ENCODE results near the gene SCML1.
A peak's percentile ranks its signal among the peaks of the same experiment; 100 is the strongest.
"Not testable (repeated sequence)": the region's sequence is repeated elsewhere in the genome, so short reads cannot be mapped to it uniquely, and the experiment has no call there.

Gene SCML1

GRCh38 chrX:17767734-17768133, 30.4 kb downstream of the SCML1 start:
- H3K27ac ChIP-seq (ENCODE audit: low read depth, low read length): no peak overlapping the region
- no peaks in the 10 kb centered on the region for H3K36me3 ChIP-seq (ENCODE audit: control insufficient read depth, insufficient read depth, low read length)
- H3K4me3 ChIP-seq (ENCODE audit: low read depth, low read length): no peak overlapping the region
- no peaks in the 10 kb centered on the region for H3K4me1 ChIP-seq (ENCODE audit: control insufficient read depth, insufficient read depth, low read length)
- no peak overlapping the region for H3K9ac ChIP-seq (ENCODE audit: low read depth, low read length)
- H3K27me3 ChIP-seq (ENCODE audit: control insufficient read depth, insufficient read depth, low read length): peaks cover 32% of the 10 kb centered on the region
- no peaks in the 10 kb centered on the region for H3K9me3 ChIP-seq (ENCODE audit: control insufficient read depth, insufficient read depth, low read length)

DNA sequence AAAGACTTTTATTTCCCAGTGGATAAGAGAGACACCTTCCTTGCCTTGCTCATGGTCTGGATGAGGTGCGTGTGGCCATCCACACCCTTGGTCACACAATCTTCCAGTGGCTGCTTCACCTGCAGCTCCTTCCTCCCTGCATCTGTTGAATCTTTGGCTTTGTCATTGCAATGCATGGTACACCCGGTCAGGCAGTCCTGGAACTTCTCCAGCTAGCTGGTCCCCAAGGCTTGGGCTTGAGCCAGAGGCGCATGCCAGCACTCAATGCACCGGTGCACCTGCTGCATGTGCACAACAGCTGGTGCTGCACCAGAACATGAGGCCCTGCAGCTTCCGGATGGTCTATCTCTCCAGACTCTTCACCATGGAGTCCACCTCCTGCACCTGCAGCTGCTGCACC, 31.7 kb downstream of the SCML1 start:
- no peak overlapping the region for H3K27ac ChIP-seq (ENCODE audit: low read depth, low read length)
- H3K27me3 ChIP-seq (ENCODE audit: control insufficient read depth, insufficient read depth, low read length): peaks cover 45% of the 10 kb centered on the region
- no peak overlapping the region for H3K9ac ChIP-seq (ENCODE audit: low read depth, low read length)
- H3K9me3 ChIP-seq (ENCODE audit: control insufficient read depth, insufficient read depth, low read length): no peaks in the 10 kb centered on the region
- H3K4me3 ChIP-seq (ENCODE audit: low read depth, low read length): no peak overlapping the region
- H3K36me3 ChIP-seq (ENCODE audit: control insufficient read depth, insufficient read depth, low read length): no peaks in the 10 kb centered on the region
- no peaks in the 10 kb centered on the region for H3K4me1 ChIP-seq (ENCODE audit: control insufficient read depth, insufficient read depth, low read length)

DNA sequence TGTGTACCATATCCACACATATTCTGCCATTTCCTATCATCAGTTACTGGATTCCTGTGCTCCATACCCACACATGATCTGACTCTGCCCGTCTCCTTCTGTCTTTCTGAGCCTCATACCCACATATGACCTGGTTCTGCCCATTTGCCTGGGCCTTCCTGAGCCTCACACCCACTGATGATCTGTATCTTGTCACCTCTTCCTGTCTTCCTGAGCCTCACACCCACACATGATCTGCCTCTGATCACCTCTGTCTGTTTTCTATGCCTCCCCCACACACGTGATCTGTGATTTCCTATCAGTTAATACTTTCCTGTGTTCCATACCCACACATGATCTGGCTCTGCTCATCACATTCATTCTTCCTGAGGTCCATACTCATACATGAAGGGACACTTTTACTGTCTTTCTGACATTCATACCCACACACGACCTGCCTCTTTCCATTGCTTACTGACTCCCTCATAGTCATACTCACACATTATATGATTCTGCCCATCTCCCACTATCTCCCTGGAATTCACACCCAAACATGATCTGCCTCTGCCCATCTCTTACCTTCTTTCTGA, 32.5 kb downstream of the SCML1 start:
- Histone ChIP-seq H3K4me1 (ENCODE audit: control insufficient read depth, insufficient read depth, low read length) (no peaks in the 10 kb centered on the region), H3K36me3 (ENCODE audit: control insufficient read depth, insufficient read depth, low read length) (no peaks in the 10 kb centered on the region), H3K9ac (ENCODE audit: low read depth, low read length) (no peak overlapping the region), H3K4me3 (ENCODE audit: low read depth, low read length) (no peak overlapping the region), H3K9me3 (ENCODE audit: control insufficient read depth, insufficient read depth, low read length) (no peaks in the 10 kb centered on the region), H3K27me3 (ENCODE audit: control insufficient read depth, insufficient read depth, low read length) (peaks cover 51% of the 10 kb centered on the region), H3K27ac (ENCODE audit: low read depth, low read length) (no peak overlapping the region)

DNA sequence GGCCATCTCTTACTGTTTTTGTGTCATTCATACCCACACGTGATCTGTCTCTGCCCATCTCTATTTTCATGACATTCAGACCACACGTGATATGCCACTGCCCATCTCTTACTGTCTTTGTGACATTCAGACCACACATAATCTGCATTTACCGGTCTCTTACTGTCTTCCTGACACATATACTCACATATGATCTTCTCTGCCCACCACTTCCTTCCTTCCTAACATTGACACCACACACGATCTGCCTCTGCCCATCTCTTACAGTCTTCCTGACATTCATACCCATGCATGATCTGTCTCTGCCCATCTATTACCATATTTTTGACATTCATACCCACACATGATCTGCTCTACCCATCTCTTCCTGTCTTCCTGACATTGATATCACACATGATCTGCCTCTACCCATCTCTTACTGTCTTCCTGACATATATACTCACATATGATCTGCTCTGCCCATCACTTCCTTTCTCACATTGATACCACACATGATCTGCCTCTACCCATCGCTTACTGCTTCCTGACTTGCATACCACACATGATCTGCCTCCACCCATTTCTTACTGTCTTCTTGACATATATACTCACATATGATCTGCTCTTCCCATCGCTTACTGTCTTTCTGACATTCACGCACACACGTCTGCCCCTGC, 36.1 kb downstream of the SCML1 start:
- Histone ChIP-seq H3K27me3 (ENCODE audit: control insufficient read depth, insufficient read depth, low read length) (peaks cover 51% of the 10 kb centered on the region), H3K4me1 (ENCODE audit: control insufficient read depth, insufficient read depth, low read length) (no peaks in the 10 kb centered on the region), H3K36me3 (ENCODE audit: control insufficient read depth, insufficient read depth, low read length) (no peaks in the 10 kb centered on the region), H3K4me3 (ENCODE audit: low read depth, low read length) (no peak overlapping the region), H3K9ac (ENCODE audit: low read depth, low read length) (no peak overlapping the region), H3K9me3 (ENCODE audit: control insufficient read depth, insufficient read depth, low read length) (no peaks in the 10 kb centered on the region), H3K27ac (ENCODE audit: low read depth, low read length) (no peak overlapping the region)

DNA sequence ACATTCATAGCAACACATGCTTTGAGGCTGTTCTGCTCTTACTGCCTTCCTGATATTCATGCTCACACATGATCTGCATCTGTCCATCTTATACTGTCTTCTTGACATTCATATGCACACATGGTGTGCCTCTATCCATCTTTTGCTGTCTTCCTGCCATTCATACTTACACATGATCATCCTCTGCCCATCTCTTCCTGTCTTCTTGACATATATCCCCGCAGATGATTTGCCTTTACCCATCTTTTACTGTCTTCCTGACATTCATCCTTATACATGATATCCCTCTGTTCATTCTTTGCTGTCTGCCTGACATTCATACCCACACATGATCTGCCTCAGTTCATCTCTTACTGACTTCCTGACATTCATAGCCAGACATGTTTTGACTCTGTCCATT, 36.8 kb downstream of the SCML1 start:
- H3K27me3 ChIP-seq (ENCODE audit: control insufficient read depth, insufficient read depth, low read length): peaks cover 50% of the 10 kb centered on the region
- no peak overlapping the region for H3K4me3 ChIP-seq (ENCODE audit: low read depth, low read length)
- H3K9ac ChIP-seq (ENCODE audit: low read depth, low read length): no peak overlapping the region
- no peaks in the 10 kb centered on the region for H3K4me1 ChIP-seq (ENCODE audit: control insufficient read depth, insufficient read depth, low read length)
- H3K9me3 ChIP-seq (ENCODE audit: control insufficient read depth, insufficient read depth, low read length): no peaks in the 10 kb centered on the region
- no peaks in the 10 kb centered on the region for H3K36me3 ChIP-seq (ENCODE audit: control insufficient read depth, insufficient read depth, low read length)
- H3K27ac ChIP-seq (ENCODE audit: low read depth, low read length): no peak overlapping the region

GRCh38 chrX:17778997-17779396, 41.7 kb downstream of the SCML1 start:
- H3K27me3 ChIP-seq (ENCODE audit: control insufficient read depth, insufficient read depth, low read length): peaks cover 6% of the 10 kb centered on the region; the same call in 1 of the 2 replicates
- no peaks in the 10 kb centered on the region for H3K4me1 ChIP-seq (ENCODE audit: control insufficient read depth, insufficient read depth, low read length)
- no peaks in the 10 kb centered on the region for H3K9me3 ChIP-seq (ENCODE audit: control insufficient read depth, insufficient read depth, low read length)
- no peak overlapping the region for H3K27ac ChIP-seq (ENCODE audit: low read depth, low read length)
- H3K36me3 ChIP-seq (ENCODE audit: control insufficient read depth, insufficient read depth, low read length): no peaks in the 10 kb centered on the region
- H3K9ac ChIP-seq (ENCODE audit: low read depth, low read length): no peak overlapping the region
- no peak overlapping the region for H3K4me3 ChIP-seq (ENCODE audit: low read depth, low read length)

DNA sequence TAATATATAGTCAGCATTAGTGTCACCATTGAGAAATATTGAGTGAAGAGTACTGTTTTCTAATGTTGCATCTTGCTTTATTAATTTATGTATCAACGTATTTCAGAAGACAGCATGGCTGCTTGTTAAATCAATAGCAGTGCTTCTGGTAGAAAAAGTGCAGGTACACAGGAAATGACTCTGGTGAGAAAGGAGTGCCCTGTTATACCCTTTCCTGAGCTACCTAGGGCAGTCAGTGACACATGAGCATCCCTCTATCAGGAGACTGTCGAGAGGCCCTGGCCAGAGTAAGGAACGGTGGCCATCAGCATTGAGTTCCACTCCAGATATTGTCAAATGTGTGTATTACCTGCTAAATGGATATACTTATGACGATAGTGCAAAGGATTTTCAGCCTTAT, 42.1 kb downstream of the SCML1 start:
- H3K36me3 ChIP-seq (ENCODE audit: control insufficient read depth, insufficient read depth, low read length): no peaks in the 10 kb centered on the region
- H3K4me1 ChIP-seq (ENCODE audit: control insufficient read depth, insufficient read depth, low read length): no peaks in the 10 kb centered on the region

DNA sequence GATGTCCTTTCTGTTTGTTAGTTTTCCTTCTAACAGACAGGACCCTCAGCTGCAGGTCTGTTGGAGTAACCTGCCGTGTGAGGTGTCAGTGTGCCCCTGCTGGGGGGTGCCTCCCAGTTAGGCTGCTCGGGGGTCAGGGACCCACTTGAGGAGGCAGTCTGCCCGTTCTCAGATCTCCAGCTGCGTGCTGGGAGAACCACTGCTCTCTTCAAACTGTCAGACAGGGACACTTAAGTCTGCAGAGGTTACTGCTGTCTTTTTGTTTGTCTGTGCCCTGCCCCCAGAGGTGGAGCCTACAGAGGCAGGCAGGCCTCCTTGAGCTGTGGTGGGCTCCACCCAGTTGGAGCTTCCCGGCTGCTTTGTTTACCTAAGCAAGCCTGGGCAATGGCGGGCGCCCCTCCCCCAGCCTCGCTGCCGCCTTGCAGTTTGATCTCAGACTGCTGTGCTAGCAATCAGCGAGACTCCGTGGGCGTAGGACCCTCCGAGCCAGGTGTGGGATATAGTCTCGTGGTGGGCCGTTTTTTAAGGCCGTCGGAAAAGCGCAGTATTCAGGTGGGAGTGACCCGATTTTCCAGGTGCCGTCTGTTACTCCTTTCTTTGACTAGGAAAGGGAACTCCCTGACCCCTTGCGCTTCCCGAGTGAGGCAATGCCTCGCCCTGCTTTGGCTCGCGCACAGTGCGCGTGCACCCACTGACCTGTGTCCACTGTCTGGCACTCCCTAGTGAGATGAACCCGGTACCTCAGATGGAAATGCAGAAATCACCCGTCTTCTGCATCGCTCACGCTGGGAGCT, 49.5 kb downstream of the SCML1 start:
- not testable (repeated sequence) for H3K4me1 ChIP-seq (ENCODE audit: control insufficient read depth, insufficient read depth, low read length); H3K27ac ChIP-seq (ENCODE audit: low read depth, low read length); H3K9me3 ChIP-seq (ENCODE audit: control insufficient read depth, insufficient read depth, low read length); H3K9ac ChIP-seq (ENCODE audit: low read depth, low read length); H3K27me3 ChIP-seq (ENCODE audit: control insufficient read depth, insufficient read depth, low read length); H3K36me3 ChIP-seq (ENCODE audit: control insufficient read depth, insufficient read depth, low read length)
- H3K4me3 ChIP-seq (ENCODE audit: low read depth, low read length): peak overlapping the region; percentile 39; the same call in 1 of the 2 replicates

More for the DNA sequence above, 42.1 kb downstream of the SCML1 start:
- Histone ChIP-seq H3K9me3 (ENCODE audit: control insufficient read depth, insufficient read depth, low read length) (no peaks in the 10 kb centered on the region), H3K4me3 (ENCODE audit: low read depth, low read length) (no peak overlapping the region), H3K9ac (ENCODE audit: low read depth, low read length) (no peak overlapping the region), H3K27ac (ENCODE audit: low read depth, low read length) (no peak overlapping the region), H3K27me3 (ENCODE audit: control insufficient read depth, insufficient read depth, low read length) (peaks cover 3% of the 10 kb centered on the region; the same call in 1 of the 2 replicates)

- Histone ChIP-seq H3K27me3 (ENCODE audit: control insufficient read depth, insufficient read depth, low read length) (no peaks in the 10 kb centered on the region), H3K4me3 (ENCODE audit: low read depth, low read length) (no peak overlapping the region), H3K27ac (ENCODE audit: low read depth, low read length) (no peak overlapping the region), H3K36me3 (ENCODE audit: control insufficient read depth, insufficient read depth, low read length) (no peaks in the 10 kb centered on the region), H3K9ac (ENCODE audit: low read depth, low read length) (no peak overlapping the region), H3K9me3 (ENCODE audit: control insufficient read depth, insufficient read depth, low read length) (no peaks in the 10 kb centered on the region), H3K4me1 (ENCODE audit: control insufficient read depth, insufficient read depth, low read length) (no peaks in the 10 kb centered on the region)
Observed at GRCh38 chrX:17787557-17787956, 50.3 kb downstream of the SCML1 start.

DNA sequence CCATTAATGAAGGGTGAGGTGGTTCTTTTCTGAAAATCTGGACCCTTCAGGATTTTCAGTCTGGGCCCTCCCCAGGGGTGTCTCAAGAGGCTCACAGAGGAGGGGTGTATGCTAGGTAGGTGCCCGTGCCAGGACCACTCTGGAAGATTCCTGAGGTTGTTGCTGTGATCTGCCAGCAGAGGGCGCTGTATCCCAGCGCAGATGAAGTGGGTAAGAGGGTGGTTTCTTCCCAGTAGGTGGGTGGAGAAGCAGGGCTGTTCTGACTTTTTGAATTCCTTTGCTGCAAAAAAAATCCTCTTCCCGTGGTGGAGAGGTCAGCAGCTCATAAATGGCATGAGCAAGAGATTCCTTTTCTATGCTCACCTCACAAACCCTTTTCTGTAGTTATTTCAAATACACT, 51.1 kb downstream of the SCML1 start:
- Histone ChIP-seq H3K4me1 (ENCODE audit: control insufficient read depth, insufficient read depth, low read length) (no peaks in the 10 kb centered on the region; the same call in 1 of the 2 replicates), H3K27ac (ENCODE audit: low read depth, low read length) (no peak overlapping the region), H3K27me3 (ENCODE audit: control insufficient read depth, insufficient read depth, low read length) (no peaks in the 10 kb centered on the region), H3K9me3 (ENCODE audit: control insufficient read depth, insufficient read depth, low read length) (no peaks in the 10 kb centered on the region), H3K9ac (ENCODE audit: low read depth, low read length) (no peak overlapping the region), H3K4me3 (ENCODE audit: low read depth, low read length) (no peak overlapping the region), H3K36me3 (ENCODE audit: control insufficient read depth, insufficient read depth, low read length) (no peaks in the 10 kb centered on the region)

DNA sequence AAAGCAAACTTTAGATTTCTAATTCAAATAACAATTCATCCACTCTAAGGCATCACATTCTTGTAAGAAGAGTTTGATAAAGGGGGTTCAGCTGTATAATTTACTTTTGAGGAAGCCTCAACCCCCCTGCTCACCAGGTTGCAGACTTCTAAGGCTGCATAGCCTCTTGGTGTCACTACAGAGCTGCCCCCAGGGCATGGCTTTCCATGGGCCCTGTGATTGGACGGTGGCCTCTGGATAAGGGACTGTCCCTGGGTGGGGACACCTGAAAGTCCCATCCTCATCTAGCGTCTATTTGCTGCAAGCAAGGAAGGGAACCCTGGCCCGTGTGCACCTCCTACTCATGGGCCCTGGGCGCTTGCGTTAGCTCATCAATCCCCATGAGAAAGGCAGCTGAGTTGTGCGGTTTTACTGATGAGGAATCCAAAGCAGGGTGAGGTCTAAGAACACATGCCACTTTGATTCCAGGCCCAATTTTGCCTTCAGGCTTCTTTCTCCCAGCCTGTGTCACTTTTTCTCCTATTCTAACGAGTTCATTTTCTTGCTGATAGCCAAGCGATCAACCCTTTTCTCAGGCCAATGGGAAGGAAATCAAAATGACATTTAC, 51.8 kb downstream of the SCML1 start:
- H3K9me3 ChIP-seq (ENCODE audit: control insufficient read depth, insufficient read depth, low read length): no peaks in the 10 kb centered on the region

More for the DNA sequence above, 51.8 kb downstream of the SCML1 start:
- Histone ChIP-seq H3K36me3 (ENCODE audit: control insufficient read depth, insufficient read depth, low read length) (no peaks in the 10 kb centered on the region), H3K27me3 (ENCODE audit: control insufficient read depth, insufficient read depth, low read length) (no peaks in the 10 kb centered on the region), H3K4me1 (ENCODE audit: control insufficient read depth, insufficient read depth, low read length) (no peaks in the 10 kb centered on the region; the same call in 1 of the 2 replicates), H3K4me3 (ENCODE audit: low read depth, low read length) (no peak overlapping the region), H3K9ac (ENCODE audit: low read depth, low read length) (no peak overlapping the region), H3K27ac (ENCODE audit: low read depth, low read length) (no peak overlapping the region)

Measured in HUES48 (cell line).